ENCODE results near the gene USP9X.
"Not testable (repeated sequence)": the region's sequence is repeated elsewhere in the genome, so short reads cannot be mapped to it uniquely, and the experiment has no call there.

The USP9X gene

DNA sequence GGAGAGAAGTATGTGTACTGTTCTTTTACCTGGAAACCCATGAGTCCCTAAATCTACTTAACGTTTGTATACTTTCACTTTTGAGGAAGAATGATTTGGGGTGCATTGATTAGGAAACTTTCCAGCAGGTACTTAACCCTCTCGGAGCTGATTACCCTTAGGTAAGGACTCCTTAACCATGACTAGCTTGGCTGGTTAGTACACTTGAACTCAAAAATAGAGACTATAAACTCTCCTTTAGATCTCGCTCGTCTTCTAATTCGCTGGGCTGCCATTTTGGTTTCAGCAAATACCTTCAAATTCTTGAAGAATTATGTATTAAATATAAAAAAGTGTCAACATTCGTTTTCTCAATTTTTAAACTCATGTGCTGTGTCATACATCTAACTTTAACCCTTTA lies 2.0 kb downstream of the USP9X start:
- no peak for DNase-seq

DNA sequence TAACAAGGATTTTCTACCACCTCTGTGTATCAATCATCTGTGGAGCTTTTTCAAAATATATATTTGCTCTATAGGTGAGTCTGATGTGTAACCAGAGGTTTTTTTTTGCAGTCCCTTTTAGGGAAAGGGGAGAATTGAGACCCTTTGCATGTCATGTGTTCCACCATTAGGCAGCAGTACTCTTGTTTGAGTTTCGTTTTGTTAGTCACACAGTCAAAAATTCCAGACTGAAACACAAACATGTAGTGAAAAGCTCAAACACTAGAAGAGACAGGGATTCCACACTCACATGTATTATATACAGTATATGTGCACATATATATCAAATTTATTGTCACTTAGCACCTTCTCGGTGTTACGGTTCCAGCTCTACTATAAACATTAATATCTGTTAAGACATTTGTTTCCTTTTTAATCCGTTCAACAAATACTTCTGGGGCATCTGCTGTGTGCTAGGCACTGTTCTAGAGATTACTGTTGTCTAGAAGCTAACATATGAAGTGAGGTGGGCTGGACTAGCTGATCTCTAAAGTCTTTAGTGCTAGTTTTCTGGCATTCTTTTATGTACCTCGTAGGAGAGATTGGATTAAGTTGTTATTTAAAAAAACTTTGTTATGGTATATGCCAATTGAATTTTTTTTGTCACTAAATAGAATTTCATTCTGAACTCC lies 5.5 kb downstream of the USP9X start:
- no peak for DNase-seq

DNA sequence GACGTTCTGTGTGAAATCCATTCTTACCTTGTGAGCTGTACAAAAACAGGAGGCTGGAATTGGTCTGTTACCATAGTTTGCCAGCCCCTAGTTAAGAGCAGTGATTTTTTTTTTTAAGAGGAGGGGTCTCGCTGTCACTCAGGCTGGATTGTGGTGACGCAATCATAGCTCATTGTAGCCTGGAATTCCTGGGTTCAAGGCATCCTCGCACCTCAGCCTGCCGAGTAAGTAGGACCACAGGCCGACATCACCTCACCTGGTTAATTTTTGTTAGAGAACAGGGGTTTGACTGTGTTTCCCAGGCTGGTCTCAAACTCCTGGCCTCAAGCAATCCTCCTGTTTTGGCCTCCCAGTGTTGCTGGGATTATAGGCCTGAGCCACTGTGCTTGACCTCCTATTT lies 7.5 kb downstream of the USP9X start:
- DNase-seq = no peak

DNA sequence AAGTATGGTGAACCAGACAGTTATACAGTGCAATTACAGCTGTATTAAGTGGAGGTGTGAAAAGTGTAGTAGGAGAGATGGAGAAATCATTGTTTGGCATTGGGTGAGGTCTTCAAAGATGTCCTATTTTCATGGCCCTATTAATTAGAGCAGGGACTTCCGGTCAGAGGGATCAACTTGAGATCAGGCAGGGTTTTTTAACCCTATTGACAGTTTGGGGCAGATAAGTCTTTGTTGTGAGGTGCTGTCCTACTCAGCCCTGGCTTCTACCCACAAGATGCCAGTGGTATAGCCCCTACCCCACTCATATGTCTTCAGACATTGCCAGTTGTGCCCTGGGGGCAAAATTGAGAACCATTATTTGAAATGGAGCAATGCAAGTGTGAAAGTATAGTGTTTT lies 9.9 kb downstream of the USP9X start:
- no peak for DNase-seq

DNA sequence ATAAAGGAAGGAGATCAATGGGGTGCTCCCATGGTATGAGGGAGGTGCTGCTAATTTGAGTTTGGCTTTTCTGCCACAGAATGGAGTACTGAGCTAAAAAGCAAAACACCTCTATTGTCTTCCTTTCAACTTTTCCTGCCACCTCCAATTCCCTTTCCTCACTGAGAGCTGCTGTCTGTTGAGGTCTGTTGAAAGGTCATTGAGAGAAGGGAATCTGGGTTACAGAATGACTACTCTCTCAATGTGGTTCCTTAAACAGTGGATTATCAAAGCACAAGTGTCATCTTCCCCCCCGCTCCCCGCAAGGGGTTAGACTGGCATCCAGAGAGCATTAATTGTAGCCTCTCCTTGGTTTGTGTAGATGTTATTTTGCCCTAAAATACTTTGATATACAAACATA lies 10.7 kb downstream of the USP9X start:
- no peak for DNase-seq

DNA sequence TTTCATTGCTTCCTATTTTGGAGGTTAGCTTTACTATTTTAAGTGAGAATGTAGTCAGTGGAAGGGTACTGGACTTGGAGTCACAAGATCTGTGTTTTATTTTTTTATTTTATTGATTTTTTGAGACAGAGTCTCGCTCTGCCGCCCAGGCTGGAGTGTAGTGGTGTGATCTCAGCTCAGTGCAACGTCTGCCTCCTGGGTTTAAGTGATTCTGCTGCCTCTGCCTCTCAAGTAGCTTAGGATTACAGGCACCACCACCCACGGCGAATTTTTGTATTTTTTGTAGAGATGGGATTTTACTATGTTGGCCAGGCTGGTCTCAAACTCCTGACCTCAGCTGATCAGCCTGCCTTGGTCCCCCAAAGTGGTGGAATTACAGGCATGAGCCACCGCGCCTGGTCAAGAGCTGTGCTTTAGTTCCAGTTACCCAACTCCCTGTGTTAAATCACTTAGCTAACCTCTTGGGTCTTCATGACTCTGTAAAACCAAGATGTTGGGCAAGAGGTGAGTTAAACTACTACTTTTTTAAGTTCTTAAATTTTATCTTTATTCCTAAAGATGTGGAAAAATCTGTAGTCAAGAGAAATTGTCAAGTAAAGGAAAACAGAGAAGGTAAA lies 11.2 kb downstream of the USP9X start:
- no peak for DNase-seq

DNA sequence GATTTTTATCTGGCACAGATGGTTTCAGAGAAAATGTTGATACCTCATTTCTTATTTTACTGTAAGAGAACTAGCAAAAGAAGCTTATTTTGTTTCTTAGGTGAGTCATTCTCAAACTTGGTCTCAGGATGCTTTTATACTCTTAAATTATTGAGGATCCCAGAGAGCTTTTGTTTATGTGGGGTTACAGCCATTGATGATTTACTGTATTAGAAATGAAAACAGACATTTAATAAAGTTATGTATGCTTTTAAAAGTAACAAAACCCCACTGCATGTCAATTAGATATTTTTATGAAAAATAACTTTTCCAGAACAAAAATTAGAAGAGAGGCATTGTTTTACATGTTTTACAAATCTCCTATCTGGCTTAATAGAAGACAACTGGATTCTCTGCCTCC lies 12.1 kb downstream of the USP9X start:
- DNase-seq = no peak

DNA sequence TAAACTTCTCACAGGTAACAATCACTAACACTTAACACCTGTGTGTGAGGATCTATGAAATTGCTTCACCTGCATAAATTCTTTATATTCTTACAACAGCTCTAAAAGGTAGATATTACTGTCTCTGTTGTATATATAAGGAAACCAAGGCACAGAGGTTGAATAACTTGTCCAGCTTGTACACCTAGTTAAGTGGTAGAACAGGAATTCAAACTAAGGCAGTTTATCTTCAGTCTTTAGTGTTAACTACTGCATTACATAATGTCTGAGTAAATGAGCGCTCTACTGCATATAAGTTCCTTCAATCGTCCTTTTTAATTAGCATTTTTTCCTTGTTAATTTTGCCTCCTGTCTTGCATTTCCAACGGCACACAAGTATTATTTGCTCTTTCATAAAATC lies 15.0 kb downstream of the USP9X start:
- no peak for DNase-seq

DNA sequence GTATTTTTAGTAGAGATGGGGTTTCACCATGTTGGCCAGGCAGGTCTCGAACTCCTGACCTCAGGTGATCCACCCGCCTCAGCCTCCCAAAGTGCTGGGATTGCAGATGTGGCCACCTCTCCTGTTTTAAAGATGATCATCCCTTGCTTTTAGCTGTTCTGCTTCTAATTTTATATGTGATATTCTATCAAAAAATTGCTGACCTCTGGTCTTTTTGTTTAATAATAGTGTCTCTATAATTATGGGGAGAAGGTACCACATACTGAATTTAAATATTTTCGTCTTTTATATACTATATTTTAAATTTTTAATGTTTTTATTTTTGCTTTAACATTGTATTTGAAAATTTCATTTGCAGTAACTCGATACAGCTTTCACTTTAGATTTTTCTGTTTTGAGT lies 15.6 kb downstream of the USP9X start:
- DNase-seq = no peak

DNA sequence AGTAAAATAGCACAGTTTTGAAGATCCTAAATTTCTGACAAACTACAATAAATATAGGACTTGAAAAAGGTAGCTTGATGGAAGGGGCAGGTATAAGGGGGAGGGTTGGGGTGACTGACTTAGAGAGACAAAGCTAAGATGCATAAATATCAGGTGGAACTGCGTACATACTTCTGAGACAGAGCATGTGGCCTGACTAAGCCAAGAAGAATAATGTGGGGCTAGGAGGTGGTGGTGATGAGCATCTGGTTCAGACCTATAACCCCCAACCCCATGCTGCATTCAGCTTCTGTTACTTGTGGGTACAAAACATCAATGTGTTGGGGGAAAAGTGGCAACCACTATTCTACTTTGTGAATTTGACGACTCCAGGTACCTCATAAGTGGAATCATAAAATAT lies 19.8 kb downstream of the USP9X start:
- DNase-seq = no peak

DNA sequence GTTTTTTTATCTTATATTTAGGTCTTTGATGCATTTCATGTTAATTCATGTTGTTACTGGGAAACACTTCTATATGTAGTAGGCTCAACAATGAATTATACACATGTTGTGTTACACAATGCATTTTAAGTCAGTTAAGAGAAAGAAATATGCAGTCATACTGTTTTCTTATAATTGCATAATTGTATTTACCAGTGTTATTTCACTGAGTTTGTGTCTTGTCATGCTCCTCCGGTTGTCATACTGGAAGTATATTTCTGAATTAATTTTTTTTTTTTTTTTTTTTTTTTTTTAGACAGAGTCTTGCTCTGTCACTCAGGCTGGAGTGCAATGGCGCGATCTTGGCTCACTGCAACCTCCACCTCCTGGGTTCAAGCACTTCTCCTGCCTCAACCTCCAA lies 21.0 kb downstream of the USP9X start:
- DNase-seq = not testable (repeated sequence)

DNA sequence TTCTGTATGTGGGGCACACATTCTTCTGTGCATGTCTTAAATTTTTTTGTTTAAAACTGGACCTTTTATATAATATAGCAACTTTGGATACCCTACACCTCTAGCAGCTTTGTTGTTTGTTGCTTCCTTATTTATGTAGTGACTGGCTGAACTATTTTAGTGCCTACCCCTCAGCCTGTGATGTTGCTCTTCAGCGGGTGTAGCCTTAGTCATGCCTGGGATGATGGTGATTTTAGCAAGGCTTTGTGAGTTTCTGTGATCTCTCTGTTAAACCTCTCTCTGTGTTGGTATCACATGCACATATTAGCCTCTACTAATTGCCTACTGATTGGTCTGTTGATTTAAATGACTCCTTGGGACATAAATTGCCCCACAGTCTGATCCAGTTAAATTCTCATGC lies 22.8 kb downstream of the USP9X start:
- DNase-seq = no peak

DNA sequence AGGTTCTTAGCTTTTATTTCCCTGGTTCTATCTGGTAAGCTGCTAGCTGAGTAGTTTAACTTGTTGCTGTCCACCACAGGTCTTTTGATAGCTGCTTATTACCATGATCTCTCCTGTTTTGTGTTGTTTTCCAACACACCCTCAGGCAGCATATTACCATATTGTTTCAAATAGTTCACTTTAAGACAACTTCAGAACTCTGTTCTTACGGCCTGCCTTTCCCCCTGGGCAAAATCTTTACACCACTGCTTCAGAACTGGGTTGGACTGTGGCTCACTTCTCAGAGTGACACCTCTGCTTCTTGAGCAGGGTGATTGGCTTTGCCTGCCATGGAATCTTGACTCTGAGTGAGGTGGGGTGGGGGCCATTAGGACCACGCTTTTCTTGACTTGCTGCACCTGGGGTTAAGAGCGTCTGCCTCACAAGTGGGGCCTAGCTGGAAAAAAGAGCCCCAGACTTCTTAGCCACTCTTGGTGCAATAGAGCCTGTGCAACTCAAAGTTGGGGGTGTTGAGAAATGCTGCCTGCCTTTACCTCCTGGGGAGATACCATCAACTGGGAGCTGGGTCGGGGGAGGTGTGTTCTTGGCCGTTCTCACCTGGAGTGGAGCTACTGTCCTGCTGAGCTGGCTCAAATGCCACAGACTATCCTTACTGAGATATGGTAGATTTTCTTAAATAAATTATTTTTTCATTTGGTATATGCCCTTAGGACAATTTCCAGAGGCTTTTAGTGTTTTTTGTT lies 23.4 kb downstream of the USP9X start:
- DNase-seq = no peak

DNA sequence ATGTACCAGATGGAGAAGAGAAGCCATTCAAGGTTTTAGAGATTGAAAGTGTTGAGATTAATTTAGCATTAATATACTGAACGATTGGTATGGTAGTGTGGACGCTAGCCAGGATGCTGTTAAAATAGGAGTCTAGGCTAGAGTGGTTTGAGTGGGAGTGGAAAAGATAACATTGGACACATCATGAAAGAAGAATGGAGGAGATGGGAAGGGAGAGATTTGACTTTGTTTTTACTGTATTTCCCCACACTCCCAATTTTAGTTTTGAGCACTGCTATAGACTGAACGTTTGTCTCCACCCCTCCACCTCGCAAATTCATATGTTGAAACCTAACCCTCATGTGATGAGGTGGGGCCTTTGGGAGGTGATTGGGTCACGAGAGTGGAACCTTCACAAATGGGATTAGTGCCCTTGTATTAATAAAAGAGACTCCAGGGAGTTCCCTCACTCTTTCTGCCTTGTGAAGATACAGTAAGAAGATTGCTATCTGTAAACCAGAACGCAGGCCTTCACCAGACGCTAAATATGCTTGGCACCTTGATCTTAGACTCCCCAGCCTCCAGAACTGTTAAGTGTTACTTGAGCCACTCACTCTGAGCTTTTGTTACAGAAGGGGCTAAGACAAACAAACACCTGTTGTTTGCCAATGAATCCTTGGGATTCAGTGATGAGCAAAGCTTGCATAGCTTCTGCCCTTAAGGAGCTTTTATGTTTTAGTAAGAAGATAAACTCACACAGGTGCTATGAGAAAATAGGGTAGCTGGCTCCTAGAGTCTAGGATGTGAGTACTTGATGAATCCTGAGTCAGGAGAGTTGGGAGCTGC lies 25.8 kb downstream of the USP9X start:
- no peak for DNase-seq

DNA sequence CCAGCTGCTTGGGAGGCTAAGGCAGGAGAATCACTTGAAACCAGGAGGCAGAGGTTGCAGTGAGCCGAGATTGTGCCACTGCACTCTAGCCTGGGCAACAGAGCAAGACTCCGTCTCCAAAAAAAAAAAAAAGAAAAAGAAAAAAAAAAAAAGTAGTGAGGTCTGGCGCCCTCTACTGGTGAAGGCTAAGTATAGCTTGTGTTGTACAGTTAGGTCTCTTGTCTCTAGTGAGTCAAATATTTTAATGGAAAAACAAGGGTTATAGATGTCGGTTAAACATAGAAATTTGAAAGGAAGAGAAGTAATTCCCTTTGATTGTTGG lies 29.8 kb downstream of the USP9X start:
- DNase-seq = peak; percentile 17

DNA sequence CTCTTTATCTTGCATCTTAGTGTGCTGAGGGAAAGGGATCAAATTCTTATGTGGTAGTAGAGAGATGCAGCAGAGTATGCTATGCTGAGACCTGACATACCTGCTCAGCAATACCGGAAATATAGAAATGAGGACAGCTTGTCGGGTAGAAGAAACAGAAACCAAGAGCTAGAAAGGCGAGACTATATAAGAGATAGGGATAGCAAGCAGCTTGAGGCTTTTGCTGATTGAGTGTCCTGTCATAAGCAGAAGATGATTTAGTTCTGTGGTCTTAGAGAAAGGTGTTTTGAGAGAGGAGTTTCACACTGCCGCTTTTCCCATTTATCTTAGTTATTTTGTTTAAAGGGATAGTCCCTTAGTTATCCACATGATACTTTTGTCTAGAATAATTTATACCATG lies 31.7 kb downstream of the USP9X start:
- no peak for DNase-seq

DNA sequence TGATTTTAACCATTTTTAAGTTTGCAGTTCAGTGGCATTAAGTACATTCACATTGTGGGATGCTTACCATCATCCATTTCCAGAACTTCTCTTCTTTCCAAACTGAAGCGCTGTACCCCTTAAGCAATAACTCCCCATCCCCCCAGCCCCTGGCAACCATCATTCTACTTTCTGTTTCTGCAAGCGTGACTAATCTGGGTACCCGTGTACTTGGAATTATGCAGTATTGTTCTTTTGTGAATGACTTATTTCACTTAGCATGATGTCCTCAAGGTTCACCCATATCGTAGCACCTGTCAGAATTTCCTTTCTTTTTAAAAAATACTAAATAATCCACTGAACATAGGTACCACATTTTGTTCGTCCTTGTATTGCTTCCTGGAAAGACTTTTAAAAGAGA lies 32.9 kb downstream of the USP9X start:
- DNase-seq = no peak

DNA sequence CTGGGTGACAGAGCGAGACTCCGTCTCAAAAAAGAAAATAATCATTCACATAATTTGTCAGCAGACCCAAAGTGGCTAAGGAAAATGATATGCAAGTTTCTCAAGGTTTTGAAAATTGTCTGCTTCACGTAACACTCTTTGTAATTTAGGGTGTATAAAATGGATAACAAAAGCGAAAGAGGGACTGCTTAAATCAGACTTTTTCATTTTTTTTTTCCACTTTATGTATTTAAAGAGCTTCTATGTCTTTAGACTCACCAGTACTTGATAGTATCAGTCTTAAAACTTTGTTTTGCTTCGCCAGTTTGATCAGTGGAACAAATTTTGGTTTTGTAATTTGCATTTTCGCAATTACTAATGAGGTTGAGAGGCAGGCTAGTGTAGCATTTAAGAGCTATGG lies 34.6 kb downstream of the USP9X start:
- no peak for DNase-seq

DNA sequence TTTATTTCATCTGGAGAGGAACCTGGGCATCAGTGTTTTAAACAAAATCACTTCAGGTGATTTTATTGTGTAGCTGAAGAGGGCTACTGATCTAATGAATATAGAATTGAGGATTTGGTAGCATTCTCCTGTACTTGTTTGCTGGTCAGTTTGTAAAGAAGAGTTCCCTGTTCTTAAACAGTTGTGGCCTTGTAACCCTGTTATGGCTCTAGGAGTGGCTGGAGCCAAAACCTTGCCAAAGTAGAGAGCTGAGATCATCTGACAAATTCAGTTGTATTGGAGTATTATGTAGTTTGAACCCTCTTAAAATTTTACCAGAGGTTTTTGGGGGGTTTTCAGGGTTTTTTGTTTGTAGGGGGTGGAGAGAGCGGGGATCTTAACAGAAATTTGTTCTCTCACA lies 36.5 kb downstream of the USP9X start:
- DNase-seq = no peak

DNA sequence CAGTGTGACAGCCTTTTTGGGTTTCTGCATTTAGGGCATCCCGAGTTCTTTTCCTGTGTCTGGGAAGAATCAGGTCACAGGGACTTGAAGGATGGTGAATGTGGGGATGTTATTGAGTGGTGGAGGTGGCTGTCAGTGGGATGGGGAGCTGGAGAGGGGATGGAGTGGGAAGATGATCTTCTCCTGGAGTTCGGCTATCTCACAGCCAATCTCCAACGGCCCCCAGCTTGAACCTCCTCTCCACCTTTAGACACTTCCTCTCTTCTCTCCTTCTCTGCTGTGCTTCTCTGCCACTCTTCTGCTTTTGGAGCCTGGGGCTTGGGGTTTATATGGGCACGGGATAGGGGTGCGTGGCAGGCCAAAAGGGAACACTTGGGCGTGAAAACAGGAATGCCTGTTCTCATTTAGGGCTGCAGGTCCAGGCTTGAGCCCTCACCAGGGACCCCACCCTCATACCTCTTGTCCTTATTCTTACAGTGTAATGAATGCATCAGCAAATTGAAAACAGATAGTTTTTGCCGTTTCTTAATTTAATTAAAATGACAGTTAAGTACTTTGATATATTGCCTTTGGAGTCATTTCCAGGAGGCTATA lies 37.5 kb downstream of the USP9X start:
- no peak for DNase-seq

DNA sequence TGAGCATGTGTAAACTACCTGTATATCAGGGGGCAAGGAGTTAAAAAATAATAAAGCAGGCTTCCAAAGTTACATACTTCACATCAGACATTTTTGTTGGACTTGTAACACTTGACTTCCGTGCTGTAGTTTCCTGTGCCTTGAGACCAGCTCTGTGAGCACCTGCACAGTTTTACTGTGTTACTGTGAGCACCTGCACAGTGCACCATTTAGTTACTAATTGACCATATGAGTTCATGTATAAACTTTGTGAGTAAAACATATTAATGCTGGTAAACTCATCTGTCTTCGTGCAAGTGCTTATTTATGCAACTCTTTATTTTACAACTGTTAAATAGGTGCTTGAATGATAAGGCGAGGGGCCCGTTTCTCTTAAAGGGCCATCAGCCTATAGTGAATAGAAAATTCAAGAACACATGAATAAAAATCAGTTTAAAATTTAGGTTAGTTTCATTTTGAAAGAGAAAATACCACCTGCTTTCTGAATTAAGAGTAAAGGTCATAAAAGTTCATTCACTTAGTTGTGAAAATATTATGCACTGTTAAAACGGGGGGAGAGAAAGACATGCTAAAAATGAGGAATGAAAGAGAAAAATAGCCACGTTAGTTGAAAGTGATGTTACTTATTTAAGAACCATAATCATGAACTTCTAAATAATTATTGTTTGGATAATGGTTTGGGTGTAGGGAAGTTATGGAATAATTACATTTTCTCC lies 42.4 kb downstream of the USP9X start:
- DNase-seq = peak; percentile 16

DNA sequence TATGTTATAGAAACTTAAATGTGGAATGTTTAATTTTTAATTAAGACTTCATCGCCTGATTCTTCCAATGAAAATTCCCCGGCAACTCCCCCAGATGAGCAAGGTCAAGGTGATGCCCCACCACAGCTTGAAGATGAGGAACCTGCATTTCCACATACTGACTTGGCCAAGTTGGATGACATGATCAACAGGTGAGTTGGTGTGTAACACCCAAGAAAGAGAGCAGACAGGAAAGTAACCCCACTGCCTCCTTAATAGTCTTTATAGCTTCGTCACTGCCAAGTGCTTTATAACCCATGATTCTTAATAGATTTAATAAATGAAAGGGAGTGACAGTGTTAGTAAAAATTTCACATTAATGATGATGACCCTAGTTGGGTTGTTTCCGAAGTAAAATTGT lies 43.7 kb downstream of the USP9X start:
- no peak for DNase-seq

DNA sequence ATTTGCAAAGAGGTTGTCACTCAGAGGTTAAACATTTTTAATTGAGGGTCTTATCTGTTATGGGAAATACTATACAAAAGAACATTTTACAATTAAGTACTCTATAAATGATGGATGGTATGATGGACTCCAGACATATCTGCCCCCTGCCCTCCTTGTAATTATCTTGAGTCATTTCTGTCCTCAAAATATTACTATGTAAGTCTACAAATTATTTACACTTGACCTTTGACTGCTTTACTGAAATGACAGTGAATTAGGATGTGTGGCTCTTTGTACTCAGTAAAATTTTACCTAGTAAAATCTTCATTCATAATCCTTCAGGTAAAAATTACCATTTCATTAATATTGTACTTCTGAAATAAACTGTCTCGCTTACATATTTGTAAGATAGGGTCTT lies 46.5 kb downstream of the USP9X start:
- DNase-seq = no peak

All from NCI-H1105 treated with DMSO at 0.1 percent for 48 hours (cell line).